Activated gamma-delta T cell treated with anti-CD3 and anti-CD28 coated beads, Interleukin-2, amount 50 U/mL, for 16 hours (primary cell): ENCODE results near the gene RETREG3.
"Not testable (repeated sequence)": the region's sequence is repeated elsewhere in the genome, so short reads cannot be mapped to it uniquely, and the experiment has no call there.

Experiments
- DNase-seq: peaks from one replicate; pipeline ENCODE4 v3.0.0-alpha.2; 2020; ENCODE audit warnings: low read depth

Gene RETREG3

GRCh38 chr17:42571435-42572225 is 37.5 kb downstream of the RETREG3 start:
- no peak for DNase-seq

- DNase-seq: no peak
Measured at GRCh38 chr17:42568341-42569111, 40.6 kb downstream of the RETREG3 start.

- DNase-seq: peak; percentile 88
Measured at GRCh38 chr17:42566883-42567573, 42.1 kb downstream of the RETREG3 start, which contains the start of gene MLX. MLX (plus strand) TSS chr17:42567100; CDS start chr17:42567125, 25 bp downstream.

- no peak for DNase-seq
Measured at GRCh38 chr17:42566215-42566882, 42.8 kb downstream of the RETREG3 start.

GRCh38 chr17:42565523-42566214 is 43.5 kb downstream of the RETREG3 start:
- DNase-seq: no peak

GRCh38 chr17:42564815-42565522 is 44.2 kb downstream of the RETREG3 start:
- DNase-seq: no peak

GRCh38 chr17:42563950-42564349 is 45.2 kb downstream of the RETREG3 start:
- DNase-seq: no peak

GRCh38 chr17:42563543-42563942 is 45.6 kb downstream of the RETREG3 start:
- no peak for DNase-seq

GRCh38 chr17:42563143-42563509 is 46.0 kb downstream of the RETREG3 start:
- DNase-seq: no peak

GRCh38 chr17:42562388-42563142 is 46.6 kb downstream of the RETREG3 start:
- DNase-seq: no peak

GRCh38 chr17:42561897-42562387 is 47.2 kb downstream of the RETREG3 start, which contains the start of gene COASY:
COASY (plus strand) TSS chr17:42562148; CDS start chr17:42562623, 475 bp downstream.
- DNase-seq: peak; percentile 87

GRCh38 chr17:42560246-42560645 is 48.9 kb downstream of the RETREG3 start:
- DNase-seq: no peak

- DNase-seq: no peak
Measured at GRCh38 chr17:42559075-42559474, 50.1 kb downstream of the RETREG3 start.

- DNase-seq: not testable (repeated sequence)
Measured at GRCh38 chr17:42555961-42556617, 53.1 kb downstream of the RETREG3 start.

GRCh38 chr17:42555122-42555622 is 54.0 kb downstream of the RETREG3 start:
- no peak for DNase-seq

GRCh38 chr17:42554250-42555121 is 54.7 kb downstream of the RETREG3 start:
- DNase-seq: peak; percentile 66

GRCh38 chr17:42553866-42554249 is 55.3 kb downstream of the RETREG3 start:
- DNase-seq: no peak
